ENCODE measurements around the gene MUCL3. TPM values are rescaled to one million over a fixed set of nuclear protein-coding genes. Genes with fewer than 3 reads are reported as not detected.

Gene MUCL3
- total and polyA plus RNA-seq, 2 of the 8 experiments (the other 6 are each of a cell fraction or from before 2014, with no cell fraction given), result 0.15 to 0.37 TPM

Small RNA genes within 50 kb of the gene (small RNA-seq; reads per million reads assigned to genes)
- not detected for gene RF00019 (ENCODE audit: insufficient read depth)

Other genes with a start within 250 kb of the MUCL3 start
- gene NRM, start 250.0 kb upstream of the MUCL3 start, total RNA-seq (2021; fragmentation: NEBNext Ultra II Directional; extraction: Animal tissue kit (Norgen Biotek cat#: 25700)), result 27.3 and 28.0 TPM in 2 replicates
- 50.4 and 55.4 TPM in 2 replicates for gene NRM, start 250.0 kb upstream of the MUCL3 start, polyA plus RNA-seq (2011; rRNA removed)
- 68.0 and 81.1 TPM in 2 replicates for gene MDC1, start 223.7 kb upstream of the MUCL3 start, total RNA-seq (2021; fragmentation: NEBNext Ultra II Directional; extraction: Animal tissue kit (Norgen Biotek cat#: 25700))
- 29.9 and 40.9 TPM in 2 replicates for gene MDC1, start 223.7 kb upstream of the MUCL3 start, polyA plus RNA-seq (2011; rRNA removed)
- 1,880 and 1,905 TPM in 2 replicates for gene TUBB, start 220.6 kb upstream of the MUCL3 start, total RNA-seq (2021; fragmentation: NEBNext Ultra II Directional; extraction: Animal tissue kit (Norgen Biotek cat#: 25700))
- 2,449 and 3,022 TPM in 2 replicates for gene TUBB, start 220.6 kb upstream of the MUCL3 start, polyA plus RNA-seq (2011; rRNA removed)
- 85.4 and 87.5 TPM in 2 replicates for gene FLOT1, start 198.3 kb upstream of the MUCL3 start, total RNA-seq (2021; fragmentation: NEBNext Ultra II Directional; extraction: Animal tissue kit (Norgen Biotek cat#: 25700))
- 88.1 and 103 TPM in 2 replicates for gene FLOT1, start 198.3 kb upstream of the MUCL3 start, polyA plus RNA-seq (2011; rRNA removed)
- 26.2 and 26.5 TPM in 2 replicates for gene IER3, start 196.4 kb upstream of the MUCL3 start, total RNA-seq (2021; fragmentation: NEBNext Ultra II Directional; extraction: Animal tissue kit (Norgen Biotek cat#: 25700))
- gene IER3, start 196.4 kb upstream of the MUCL3 start, polyA plus RNA-seq (2011; rRNA removed), result 11.9 and 13.4 TPM in 2 replicates
- 181 and 182 TPM in 2 replicates for gene DDR1, start 56.5 kb upstream of the MUCL3 start, total RNA-seq (2021; fragmentation: NEBNext Ultra II Directional; extraction: Animal tissue kit (Norgen Biotek cat#: 25700))
- 99.4 and 134 TPM in 2 replicates for gene DDR1, start 56.5 kb upstream of the MUCL3 start, polyA plus RNA-seq (2011; rRNA removed)
- 49.5 and 53.4 TPM in 2 replicates for gene GTF2H4, start 32.8 kb upstream of the MUCL3 start, total RNA-seq (2021; fragmentation: NEBNext Ultra II Directional; extraction: Animal tissue kit (Norgen Biotek cat#: 25700))
- gene GTF2H4, start 32.8 kb upstream of the MUCL3 start, polyA plus RNA-seq (2011; rRNA removed), result 42.3 and 46.2 TPM in 2 replicates
- gene VARS2, start 26.7 kb upstream of the MUCL3 start, total RNA-seq (2021; fragmentation: NEBNext Ultra II Directional; extraction: Animal tissue kit (Norgen Biotek cat#: 25700)), result 41.2 and 47.7 TPM in 2 replicates
- 26.8 and 34.8 TPM in 2 replicates for gene VARS2, start 26.7 kb upstream of the MUCL3 start, polyA plus RNA-seq (2011; rRNA removed)
- not detected in 2 replicates for gene SFTA2, start 8.8 kb upstream of the MUCL3 start, total RNA-seq (2021; fragmentation: NEBNext Ultra II Directional; extraction: Animal tissue kit (Norgen Biotek cat#: 25700))
- gene SFTA2, start 8.8 kb upstream of the MUCL3 start, polyA plus RNA-seq (2011; rRNA removed), result not detected in 2 replicates
- gene MUC21, start 42.7 kb downstream of the MUCL3 start, total RNA-seq (2021; fragmentation: NEBNext Ultra II Directional; extraction: Animal tissue kit (Norgen Biotek cat#: 25700)), result not detected in 2 replicates
- gene MUC21, start 42.7 kb downstream of the MUCL3 start, polyA plus RNA-seq (2011; rRNA removed), result not detected in 2 replicates
- gene MUC22, start 69.5 kb downstream of the MUCL3 start, total RNA-seq (2021; fragmentation: NEBNext Ultra II Directional; extraction: Animal tissue kit (Norgen Biotek cat#: 25700)), result not detected in 2 replicates
- gene MUC22, start 69.5 kb downstream of the MUCL3 start, polyA plus RNA-seq (2011; rRNA removed), result 0.02 TPM in 1 of 2 replicates, not detected in the other
- gene C6orf15, start 171.6 kb downstream of the MUCL3 start, total RNA-seq (2021; fragmentation: NEBNext Ultra II Directional; extraction: Animal tissue kit (Norgen Biotek cat#: 25700)), result not detected in 2 replicates
- 0.06 TPM in 1 of 2 replicates, not detected in the other for gene C6orf15, start 171.6 kb downstream of the MUCL3 start, polyA plus RNA-seq (2011; rRNA removed)
- gene PSORS1C1, start 173.8 kb downstream of the MUCL3 start, total RNA-seq (2021; fragmentation: NEBNext Ultra II Directional; extraction: Animal tissue kit (Norgen Biotek cat#: 25700)), result 0.36 and 0.52 TPM in 2 replicates
- gene PSORS1C1, start 173.8 kb downstream of the MUCL3 start, polyA plus RNA-seq (2011; rRNA removed), result 0.12 and 0.30 TPM in 2 replicates
- gene CDSN, start 179.5 kb downstream of the MUCL3 start, total RNA-seq (2021; fragmentation: NEBNext Ultra II Directional; extraction: Animal tissue kit (Norgen Biotek cat#: 25700)), result not detected in 2 replicates
- gene CDSN, start 179.5 kb downstream of the MUCL3 start, polyA plus RNA-seq (2011; rRNA removed), result not detected in 2 replicates
- not detected in 2 replicates for gene PSORS1C2, start 198.1 kb downstream of the MUCL3 start, total RNA-seq (2021; fragmentation: NEBNext Ultra II Directional; extraction: Animal tissue kit (Norgen Biotek cat#: 25700))
- 0.11 and 0.58 TPM in 2 replicates for gene PSORS1C2, start 198.1 kb downstream of the MUCL3 start, polyA plus RNA-seq (2011; rRNA removed)
- 38.0 and 38.2 TPM in 2 replicates for gene CCHCR1, start 216.8 kb downstream of the MUCL3 start, total RNA-seq (2021; fragmentation: NEBNext Ultra II Directional; extraction: Animal tissue kit (Norgen Biotek cat#: 25700))
- 20.9 and 32.8 TPM in 2 replicates for gene CCHCR1, start 216.8 kb downstream of the MUCL3 start, polyA plus RNA-seq (2011; rRNA removed)
- gene TCF19, start 217.6 kb downstream of the MUCL3 start, total RNA-seq (2021; fragmentation: NEBNext Ultra II Directional; extraction: Animal tissue kit (Norgen Biotek cat#: 25700)), result 10.0 and 11.0 TPM in 2 replicates
- 7.2 and 12.5 TPM in 2 replicates for gene TCF19, start 217.6 kb downstream of the MUCL3 start, polyA plus RNA-seq (2011; rRNA removed)
- 2,526 and 2,533 TPM in 2 replicates for gene POU5F1, start 229.7 kb downstream of the MUCL3 start, total RNA-seq (2021; fragmentation: NEBNext Ultra II Directional; extraction: Animal tissue kit (Norgen Biotek cat#: 25700))
- 2,437 and 2,958 TPM in 2 replicates for gene POU5F1, start 229.7 kb downstream of the MUCL3 start, polyA plus RNA-seq (2011; rRNA removed)

Data from H1 (cell line).